HG03565 (cell line): ENCODE measurements around the gene HPD.
A peak's percentile ranks its signal among the peaks of the same experiment; 100 is the strongest.
"Not testable (repeated sequence)": the region's sequence is repeated elsewhere in the genome, so short reads cannot be mapped to it uniquely, and the experiment has no call there.

Experiments
- ATAC-seq: cut with Tn5 transposase; IDR thresholded peaks from one replicate; pipeline ENCODE4 v1.9.1; 2021; ENCODE audit warnings: mild to moderate bottlenecking, moderate library complexity; ENCODE audit not compliant: unreplicated experiment

HPD gene

GRCh38 chr12:121800694-121801594, 57.7 kb downstream of the HPD start:
- no peak for ATAC-seq

- ATAC-seq, result no peak
Measured at GRCh38 chr12:121799842-121800693, 58.6 kb downstream of the HPD start.

- ATAC-seq, result no peak
Measured at GRCh38 chr12:121799156-121799841, 59.4 kb downstream of the HPD start.

GRCh38 chr12:121798787-121799155, 59.9 kb downstream of the HPD start:
- ATAC-seq, result no peak

GRCh38 chr12:121797937-121798786, 60.5 kb downstream of the HPD start:
- ATAC-seq, result no peak

- no peak for ATAC-seq
Measured at GRCh38 chr12:121796855-121797751, 61.6 kb downstream of the HPD start.

GRCh38 chr12:121795034-121795968, 63.4 kb downstream of the HPD start:
- ATAC-seq, result no peak

GRCh38 chr12:121794534-121795033, 64.1 kb downstream of the HPD start:
- no peak for ATAC-seq

GRCh38 chr12:121793838-121794533, 64.7 kb downstream of the HPD start:
- peak; percentile 42 for ATAC-seq

GRCh38 chr12:121793440-121793837, 65.2 kb downstream of the HPD start, which contains the start of gene RHOF:
Gene RHOF (minus strand): TSS chr12:121793688. CDS start chr12:121793633, 55 bp downstream.
- ATAC-seq, result peak; percentile 10

- ATAC-seq, result no peak
Measured at GRCh38 chr12:121792607-121793439, 65.8 kb downstream of the HPD start.

GRCh38 chr12:121791671-121792551, 66.7 kb downstream of the HPD start:
- no peak for ATAC-seq

- not testable (repeated sequence) for ATAC-seq
Measured at GRCh38 chr12:121790785-121791184, 67.9 kb downstream of the HPD start.

- ATAC-seq, result peak; percentile 17
Measured at GRCh38 chr12:121789800-121790728, 68.6 kb downstream of the HPD start.
